ENCODE data around the gene ALKBH7. TPM values are rescaled to one million over a fixed set of nuclear protein-coding genes. Genes with fewer than 3 reads are reported as not detected.
"Not testable (repeated sequence)": the region's sequence is repeated elsewhere in the genome, so short reads cannot be mapped to it uniquely, and the experiment has no call there.

ALKBH7 gene
- total RNA-seq, 5 donors from 2014 or later (not counting 1 experiment from before 2014, with no cell fraction given) = 49.9 to 94.8 (median 83.5) TPM

DNA sequence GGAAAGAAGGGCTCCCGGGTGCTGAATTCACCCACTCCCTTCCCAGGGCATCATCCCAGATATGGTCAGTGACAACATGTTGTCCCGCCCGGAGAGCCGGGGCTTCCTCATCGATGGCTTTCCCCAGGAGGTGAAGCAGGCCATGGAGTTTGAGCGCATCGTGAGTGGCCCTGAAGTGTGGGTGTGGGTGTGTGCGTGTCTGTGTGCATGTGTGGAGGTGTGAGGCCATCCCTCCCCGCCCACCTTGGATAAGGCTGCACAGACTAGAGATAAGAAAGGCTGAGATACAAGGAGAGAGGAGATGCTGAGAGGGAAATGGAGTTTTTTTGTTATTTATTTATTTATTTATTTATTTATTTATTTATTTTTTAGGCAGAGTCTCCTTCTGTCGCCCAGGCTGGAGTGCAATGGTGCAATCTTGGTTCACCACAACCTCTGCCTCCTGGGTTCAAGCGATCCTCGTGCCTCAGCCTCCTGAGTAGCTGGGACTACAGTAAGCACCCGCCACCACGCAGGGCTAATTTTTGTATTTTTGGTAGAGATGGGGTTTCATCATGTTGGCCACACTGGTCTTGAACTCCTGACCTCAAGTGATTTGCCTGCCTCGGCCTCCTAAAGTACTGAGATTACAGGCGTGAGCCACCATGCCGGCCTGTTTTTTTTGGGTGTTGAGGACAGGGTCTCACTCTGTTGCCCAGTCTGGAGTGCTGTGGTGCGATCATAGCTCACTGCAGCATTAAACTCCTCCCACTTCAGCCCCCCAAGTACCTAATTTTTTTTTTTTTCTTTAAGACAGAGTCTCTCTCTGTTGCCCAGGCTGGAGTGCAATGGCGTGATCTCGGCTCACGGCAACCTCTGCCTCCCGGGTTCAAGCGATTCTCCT, 27.7 kb downstream of the ALKBH7 start:
- H3K4me3 ChIP-seq (ENCODE audit: control insufficient read depth in 1 of 2, extremely low read depth in 1 of 2, low read length in 1 of 2); H3K9me3 Mint-ChIP-seq; H3K36me3 ChIP-seq (ENCODE audit: control insufficient read depth in 2 of 2, extremely low read depth in 1 of 2, insufficient read depth in 1 of 2, low read length in 1 of 2); H3K27me3 ChIP-seq (replicated peaks in 1 of 2; ENCODE audit: control insufficient read depth in 2 of 2, extremely low read depth in 1 of 2, insufficient read depth in 2 of 2, low read length in 1 of 2); ATAC-seq (replicated peaks in 1 of 4); H3K27ac ChIP-seq (ENCODE audit: low read length); CTCF ChIA-PET; H3K4me3 Mint-ChIP-seq; H3K27me3 Mint-ChIP-seq; POLR2A ChIA-PET; H3K36me3 Mint-ChIP-seq; H3K27ac Mint-ChIP-seq; DNase-seq; H3K9me3 ChIP-seq; H3K4me1 Mint-ChIP-seq; H3K4me1 ChIP-seq (ENCODE audit: control insufficient read depth in 1 of 2, extremely low read depth in 1 of 2, insufficient read depth in 2 of 2, low read length in 2 of 2): not testable (repeated sequence)
- WGBS (ENCODE audit: insufficient coverage) = 86% methylated on average over 10 of the region's 23 CpGs

DNA sequence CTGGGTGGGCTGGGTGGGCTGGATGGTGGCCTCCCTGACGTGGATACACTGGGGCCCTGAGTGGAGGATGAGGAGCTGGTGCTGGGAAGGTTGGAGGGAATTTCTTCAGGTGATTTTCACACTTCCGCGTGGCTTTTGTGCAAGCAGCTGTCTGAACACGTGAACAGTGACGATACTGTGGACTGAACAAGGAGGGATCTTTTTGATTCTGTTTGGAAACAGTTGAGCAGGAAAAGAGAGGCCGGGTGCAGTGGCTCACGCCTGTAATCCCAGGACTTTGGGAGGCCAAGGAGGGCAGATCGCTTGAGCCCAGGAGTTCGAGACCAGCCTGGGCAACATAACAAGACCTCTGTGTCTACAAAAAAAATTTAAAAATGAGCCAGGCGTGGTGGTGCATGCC, 29.5 kb downstream of the ALKBH7 start:
- no peak overlapping the region for H3K27ac ChIP-seq (ENCODE audit: low read length)
- CTCF ChIA-PET = no interaction called here
- DNase-seq (no peak), ATAC-seq (replicated peaks in 1 of 4) (no peak)
- no peaks in the 10 kb centered on the region for H3K27me3 Mint-ChIP-seq
- H3K4me1 ChIP-seq (ENCODE audit: control insufficient read depth in 1 of 2, extremely low read depth in 1 of 2, insufficient read depth in 2 of 2, low read length in 2 of 2) = no peaks in the 10 kb centered on the region
- POLR2A ChIA-PET = interaction anchor here in 1 of 2 donors (0.6 kb wide), 1 partner anchor 130 kb away, joined by 5 read pairs; no protein-coding TSS in a partner anchor
- H3K4me1 Mint-ChIP-seq = no peaks in the 10 kb centered on the region
- no peaks in the 10 kb centered on the region for H3K9me3 Mint-ChIP-seq
- H3K36me3 Mint-ChIP-seq = no peaks in the 10 kb centered on the region
- no peak overlapping the region for H3K4me3 Mint-ChIP-seq
- no peak overlapping the region for H3K27ac Mint-ChIP-seq
- no peaks in the 10 kb centered on the region for H3K36me3 ChIP-seq (ENCODE audit: control insufficient read depth in 2 of 2, extremely low read depth in 1 of 2, insufficient read depth in 1 of 2, low read length in 1 of 2)
- H3K4me3 ChIP-seq (ENCODE audit: control insufficient read depth in 1 of 2, extremely low read depth in 1 of 2, low read length in 1 of 2) = no peak overlapping the region
- H3K9me3 ChIP-seq = no peaks in the 10 kb centered on the region
- no peaks in the 10 kb centered on the region for H3K27me3 ChIP-seq (replicated peaks in 1 of 2; ENCODE audit: control insufficient read depth in 2 of 2, extremely low read depth in 1 of 2, insufficient read depth in 2 of 2, low read length in 1 of 2)
- 81% methylated on average over 7 of the region's 10 CpGs for WGBS (ENCODE audit: insufficient coverage)

DNA sequence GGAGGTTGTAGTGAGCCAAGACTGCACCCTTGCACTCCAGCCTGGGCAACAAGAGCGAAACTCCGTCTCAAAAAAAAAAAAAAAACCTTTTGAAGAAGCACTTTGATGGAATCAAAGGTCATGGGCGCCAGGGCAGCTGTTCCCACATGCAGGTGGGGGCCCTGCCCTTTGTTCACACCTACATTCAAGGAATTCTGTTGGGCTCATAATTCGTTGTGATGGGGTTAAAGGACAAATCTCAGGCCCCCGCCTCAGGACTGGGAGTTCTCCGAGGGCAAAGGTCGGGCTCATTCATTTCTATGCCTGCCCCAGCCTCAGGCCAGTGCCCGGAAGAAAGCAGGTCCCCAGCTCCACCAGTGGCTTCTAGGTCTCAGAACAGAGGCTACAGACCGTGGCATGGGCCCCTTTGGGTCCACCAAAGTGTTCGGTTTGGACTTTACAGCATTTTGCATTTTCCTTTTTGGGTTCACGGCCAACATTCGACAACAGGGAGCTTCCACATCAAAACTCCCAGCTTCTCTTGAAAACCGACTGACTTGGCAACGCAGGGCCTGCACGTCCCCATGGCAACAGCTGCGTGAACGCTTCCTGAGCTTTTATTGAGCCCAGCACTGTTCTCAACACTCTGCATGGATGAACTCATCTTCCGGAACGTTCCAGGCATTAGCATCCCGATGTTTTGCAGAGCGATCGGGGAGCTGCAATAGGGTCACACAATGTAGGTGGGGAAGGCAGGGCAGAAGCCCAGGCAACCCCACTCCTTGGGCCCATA, 30.4 kb downstream of the ALKBH7 start:
- no peak overlapping the region for H3K27ac Mint-ChIP-seq
- 79% methylated on average over 15 of the region's 22 CpGs for WGBS (ENCODE audit: insufficient coverage)

DNA sequence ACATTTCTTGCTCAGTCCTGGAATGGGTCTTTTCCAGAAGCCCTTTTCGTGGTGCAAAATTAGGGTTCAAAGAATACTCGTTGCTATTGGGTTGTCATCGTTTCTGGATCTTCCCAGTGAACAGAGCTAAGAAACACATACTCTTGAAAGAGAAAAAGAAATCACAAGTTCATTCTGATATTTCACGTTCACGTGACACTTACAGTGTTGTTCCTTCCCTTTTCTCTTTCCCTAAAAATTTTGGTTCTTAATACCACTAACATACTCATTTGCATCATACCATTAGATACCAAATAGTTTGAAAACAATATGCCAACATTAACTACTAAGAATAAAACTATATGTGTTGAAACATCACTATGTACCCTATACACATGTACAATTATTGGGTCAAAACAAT, 33.8 kb downstream of the ALKBH7 start:
- Mint-ChIP-seq H3K4me3 (no peak overlapping the region), H3K27me3 (no peaks in the 10 kb centered on the region), H3K9me3 (no peaks in the 10 kb centered on the region), H3K27ac (no peak overlapping the region), H3K4me1 (no peaks in the 10 kb centered on the region), H3K36me3 (no peaks in the 10 kb centered on the region)
- ChIA-PET CTCF (no interaction called here), POLR2A (no interaction called here)
- DNase-seq = no peak
- 93% methylated on average over 5 of the region's 5 CpGs for WGBS (ENCODE audit: insufficient coverage)
- Histone ChIP-seq H3K4me3 (ENCODE audit: control insufficient read depth in 1 of 2, extremely low read depth in 1 of 2, low read length in 1 of 2) (no peak overlapping the region), H3K4me1 (ENCODE audit: control insufficient read depth in 1 of 2, extremely low read depth in 1 of 2, insufficient read depth in 2 of 2, low read length in 2 of 2) (no peaks in the 10 kb centered on the region), H3K27ac (ENCODE audit: low read length) (no peak overlapping the region), H3K9me3 (no peaks in the 10 kb centered on the region), H3K36me3 (ENCODE audit: control insufficient read depth in 2 of 2, extremely low read depth in 1 of 2, insufficient read depth in 1 of 2, low read length in 1 of 2) (no peaks in the 10 kb centered on the region), H3K27me3 (replicated peaks in 1 of 2; ENCODE audit: control insufficient read depth in 2 of 2, extremely low read depth in 1 of 2, insufficient read depth in 2 of 2, low read length in 1 of 2) (no peaks in the 10 kb centered on the region)
- no peak for ATAC-seq (replicated peaks in 1 of 4)

More for the DNA sequence above, 30.4 kb downstream of the ALKBH7 start:
- no peak for ATAC-seq (replicated peaks in 1 of 4)
- no peaks in the 10 kb centered on the region for H3K4me1 ChIP-seq (ENCODE audit: control insufficient read depth in 1 of 2, extremely low read depth in 1 of 2, insufficient read depth in 2 of 2, low read length in 2 of 2)
- H3K4me3 ChIP-seq (ENCODE audit: control insufficient read depth in 1 of 2, extremely low read depth in 1 of 2, low read length in 1 of 2) = no peak overlapping the region
- H3K36me3 ChIP-seq (ENCODE audit: control insufficient read depth in 2 of 2, extremely low read depth in 1 of 2, insufficient read depth in 1 of 2, low read length in 1 of 2) = no peaks in the 10 kb centered on the region
- no peak overlapping the region for H3K27ac ChIP-seq (ENCODE audit: low read length)
- no peak for DNase-seq
- no peaks in the 10 kb centered on the region for H3K27me3 Mint-ChIP-seq
- no peak overlapping the region for H3K4me3 Mint-ChIP-seq
- CTCF ChIA-PET = no interaction called here
- POLR2A ChIA-PET = interaction anchor here in 1 of 2 donors (0.6 kb wide), 1 partner anchor 29 kb away, joined by 3 read pairs; no protein-coding TSS in a partner anchor
- no peaks in the 10 kb centered on the region for H3K4me1 Mint-ChIP-seq
- H3K9me3 Mint-ChIP-seq = no peaks in the 10 kb centered on the region
- H3K36me3 Mint-ChIP-seq = no peaks in the 10 kb centered on the region
- H3K27me3 ChIP-seq (replicated peaks in 1 of 2; ENCODE audit: control insufficient read depth in 2 of 2, extremely low read depth in 1 of 2, insufficient read depth in 2 of 2, low read length in 1 of 2) = no peaks in the 10 kb centered on the region
- no peaks in the 10 kb centered on the region for H3K9me3 ChIP-seq

DNA sequence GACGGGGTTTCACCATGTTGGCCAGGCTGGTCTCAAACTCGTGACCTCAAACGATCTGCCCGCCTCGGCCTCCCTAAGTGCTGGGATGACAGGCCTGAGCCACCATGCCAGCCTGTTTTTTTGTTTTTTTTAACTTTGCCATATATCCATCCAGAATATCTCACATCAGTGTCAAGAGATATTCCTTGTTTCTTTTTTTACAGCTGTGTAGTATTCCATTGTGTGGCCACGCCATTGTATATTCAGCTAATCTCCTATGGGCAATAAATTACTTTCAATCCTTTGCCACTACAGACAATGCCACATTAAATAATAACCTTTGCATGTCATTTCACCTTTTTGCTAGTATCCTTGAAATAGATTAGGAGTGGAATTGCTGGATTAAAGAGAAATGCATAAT, 36.8 kb downstream of the ALKBH7 start:
- H3K4me3 ChIP-seq (ENCODE audit: control insufficient read depth in 1 of 2, extremely low read depth in 1 of 2, low read length in 1 of 2) = no peak overlapping the region
- no peaks in the 10 kb centered on the region for H3K27me3 Mint-ChIP-seq
- H3K4me1 Mint-ChIP-seq = no peaks in the 10 kb centered on the region
- H3K27ac ChIP-seq (ENCODE audit: low read length) = no peak overlapping the region
- H3K36me3 Mint-ChIP-seq = peaks cover 2% of the 10 kb centered on the region
- no peak overlapping the region for H3K27ac Mint-ChIP-seq
- ATAC-seq (replicated peaks in 1 of 4) = no peak
- H3K9me3 Mint-ChIP-seq = no peaks in the 10 kb centered on the region
- DNase-seq = no peak
- peaks cover 2 to 5% of the 10 kb centered on the region in 2 donors for H3K36me3 ChIP-seq (ENCODE audit: control insufficient read depth in 2 of 2, extremely low read depth in 1 of 2, insufficient read depth in 1 of 2, low read length in 1 of 2)
- H3K4me1 ChIP-seq (ENCODE audit: control insufficient read depth in 1 of 2, extremely low read depth in 1 of 2, insufficient read depth in 2 of 2, low read length in 2 of 2) = no peaks in the 10 kb centered on the region
- no peak overlapping the region for H3K4me3 Mint-ChIP-seq
- POLR2A ChIA-PET = no interaction called here
- CTCF ChIA-PET = no interaction called here
- no peaks in the 10 kb centered on the region for H3K27me3 ChIP-seq (replicated peaks in 1 of 2; ENCODE audit: control insufficient read depth in 2 of 2, extremely low read depth in 1 of 2, insufficient read depth in 2 of 2, low read length in 1 of 2)
- H3K9me3 ChIP-seq = no peaks in the 10 kb centered on the region
- WGBS (ENCODE audit: insufficient coverage) = 95% methylated on average over 4 of the region's 6 CpGs

DNA sequence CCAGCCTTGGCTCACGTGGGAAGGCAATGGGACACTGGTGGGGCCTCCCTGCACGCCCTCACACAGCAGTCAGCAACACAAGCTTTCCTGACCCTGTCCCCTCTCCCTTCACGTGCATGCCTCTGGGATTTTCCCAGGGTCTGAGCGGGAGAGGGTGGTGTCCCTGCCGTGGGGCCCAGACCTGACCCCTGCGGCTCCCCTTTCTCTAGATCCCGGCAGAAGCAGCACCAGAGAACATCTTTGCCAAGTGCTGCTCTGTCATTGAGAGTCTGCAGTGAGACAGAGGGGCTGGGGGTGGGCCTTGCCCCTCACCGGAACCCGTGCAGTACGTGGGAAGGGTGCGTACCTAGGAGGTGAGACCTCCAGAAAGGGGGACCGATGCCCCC, 39.5 kb downstream of the ALKBH7 start:
- ChIA-PET CTCF (no interaction called here), POLR2A (no interaction called here)
- Mint-ChIP-seq H3K4me3 (no peak overlapping the region), H3K4me1 (no peaks in the 10 kb centered on the region), H3K27me3 (no peaks in the 10 kb centered on the region), H3K36me3 (peaks cover 15% of the 10 kb centered on the region), H3K27ac (no peak overlapping the region), H3K9me3 (no peaks in the 10 kb centered on the region)
- Histone ChIP-seq H3K9me3 (no peaks in the 10 kb centered on the region), H3K27me3 (replicated peaks in 1 of 2; ENCODE audit: control insufficient read depth in 2 of 2, extremely low read depth in 1 of 2, insufficient read depth in 2 of 2, low read length in 1 of 2) (no peaks in the 10 kb centered on the region), H3K4me3 (ENCODE audit: control insufficient read depth in 1 of 2, extremely low read depth in 1 of 2, low read length in 1 of 2) (no peak overlapping the region), H3K36me3 (ENCODE audit: control insufficient read depth in 2 of 2, extremely low read depth in 1 of 2, insufficient read depth in 1 of 2, low read length in 1 of 2) (peaks cover 18 to 30% of the 10 kb centered on the region in 2 donors), H3K27ac (ENCODE audit: low read length) (no peak overlapping the region), H3K4me1 (ENCODE audit: control insufficient read depth in 1 of 2, extremely low read depth in 1 of 2, insufficient read depth in 2 of 2, low read length in 2 of 2) (no peaks in the 10 kb centered on the region)
- ATAC-seq (replicated peaks in 1 of 4) = peak in 2 of 4 experiments; percentile 13 to 38
- 92% methylated on average over 11 of the region's 12 CpGs for WGBS (ENCODE audit: insufficient coverage)
- DNase-seq = no peak
